Posterior cingulate gyrus (tissue), 11 donors: ENCODE measurements around the gene SNX2.
"Not testable (repeated sequence)": the region's sequence is repeated elsewhere in the genome, so short reads cannot be mapped to it uniquely, and the experiment has no call there.

ENCODE experiments used
- DNase-seq, 10 donors: peaks; one replicate each; pipeline versions ENCODE4 v3.0.0 to v3.0.0-alpha.2; 2020 to 2021; ENCODE audit warnings: mixed read lengths in 3 of 10
- intact Hi-C: fragments of 100-400 bp; cut with DNase I; formaldehyde crosslinking; loops from one replicate; pipeline ENCODE4 v1.15.1; 2023

The SNX2 gene

DNA sequence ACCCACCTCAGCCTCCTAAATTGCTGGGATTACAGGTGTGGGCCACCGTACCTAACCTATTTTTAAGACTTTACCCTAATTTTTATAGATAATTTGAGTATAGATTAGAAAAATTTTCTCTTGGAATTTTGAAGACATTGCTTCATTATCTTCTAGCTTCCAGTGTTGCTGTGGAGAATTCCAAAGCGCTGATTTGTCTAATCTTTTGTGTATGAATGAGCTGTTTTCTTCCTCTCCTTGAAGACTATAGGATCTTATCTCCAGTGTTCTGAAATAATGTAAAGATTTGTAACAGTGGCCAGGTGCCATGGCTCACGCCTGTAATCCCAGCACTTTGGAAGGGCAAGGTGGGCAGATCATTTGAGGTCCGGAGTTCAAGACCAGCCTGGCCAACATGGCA is 64.9 kb downstream of the SNX2 start:
- intact Hi-C loops: no loop called here
- DNase-seq: no peak

DNA sequence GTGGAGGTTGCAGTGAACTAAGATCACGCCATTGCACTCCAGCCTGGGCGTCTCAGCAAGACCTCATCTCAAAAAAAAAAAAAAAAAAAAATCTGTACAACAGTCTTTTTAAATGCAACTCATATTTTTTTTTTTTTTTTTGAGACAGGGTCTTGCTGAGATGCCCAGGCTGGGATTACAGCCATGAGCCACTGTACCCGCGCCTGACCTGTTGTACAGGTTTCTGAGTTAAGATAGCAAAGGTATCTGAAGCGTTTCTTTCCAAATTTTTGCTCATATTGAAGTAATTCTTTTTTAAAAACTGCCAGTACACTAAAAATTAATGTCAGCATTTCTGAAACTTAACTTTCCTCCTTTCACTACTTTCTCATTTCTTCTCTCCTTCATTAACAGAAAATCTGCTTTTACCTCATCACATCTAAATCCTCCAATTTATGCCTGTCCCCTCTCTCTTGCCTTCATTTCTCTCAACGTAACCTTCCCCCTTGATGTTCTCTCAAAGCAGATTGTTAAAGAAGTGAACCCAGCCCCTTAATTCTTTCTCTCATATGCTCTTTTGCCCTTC is 67.2 kb downstream of the SNX2 start:
- intact Hi-C loops: no loop called here
- no peak for DNase-seq

GRCh38 chr5:122844136-122844909 is 69.4 kb downstream of the SNX2 start:
- no peak for DNase-seq
- intact Hi-C loops: loop anchor here (2.0 kb wide), 1 partner anchor 70 kb away; the partner anchor contains the start of gene SNX2

GRCh38 chr5:122844910-122845228 is 70.0 kb downstream of the SNX2 start:
- no peak for DNase-seq
- intact Hi-C loops: loop anchor here (2.0 kb wide), 1 partner anchor 70 kb away; the partner anchor contains the start of gene SNX2

GRCh38 chr5:122845229-122846050 is 70.6 kb downstream of the SNX2 start, which contains the start of gene SNX24:
SNX24 (plus strand) TSS chr5:122845613; CDS start chr5:122845634, 21 bp downstream.
- intact Hi-C loops: loop anchor here (2.0 kb wide), 1 partner anchor 71 kb away; the partner anchor contains the start of gene SNX2
- peak; percentile 60 to 96 (median 73) for DNase-seq

GRCh38 chr5:122846051-122846550 is 71.2 kb downstream of the SNX2 start:
- DNase-seq: no peak
- intact Hi-C loops: no loop called here

DNA sequence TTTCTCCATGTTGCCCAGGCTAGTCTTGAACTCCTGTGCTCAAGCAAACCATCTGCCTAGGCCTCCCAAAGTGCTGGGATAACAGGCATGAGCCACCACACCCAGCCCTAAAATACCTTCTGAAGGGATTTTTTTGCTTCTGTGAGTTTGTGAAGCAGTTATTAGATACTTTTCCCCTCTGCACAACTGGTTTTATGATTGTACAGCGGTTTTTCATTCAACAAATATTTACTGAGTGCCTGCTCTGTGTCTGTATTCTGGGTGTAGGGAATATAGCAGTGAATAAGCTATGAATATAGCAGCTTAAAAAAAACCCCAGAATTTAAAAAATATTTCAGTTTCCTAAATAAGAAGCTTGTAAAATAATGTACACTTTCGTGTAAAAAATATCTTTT is 72.8 kb downstream of the SNX2 start:
- no peak for DNase-seq
- intact Hi-C loops: no loop called here

- intact Hi-C loops: no loop called here
- DNase-seq: no peak
These were observed 74.9 kb downstream of the SNX2 start for GRCh38 chr5:122849771-122850170.

- intact Hi-C loops, DNase-seq: not testable (repeated sequence)
These were observed 82.7 kb downstream of the SNX2 start for GRCh38 chr5:122857538-122857937.

GRCh38 chr5:122858451-122858850 is 83.6 kb downstream of the SNX2 start:
- DNase-seq: no peak
- intact Hi-C loops: no loop called here

DNA sequence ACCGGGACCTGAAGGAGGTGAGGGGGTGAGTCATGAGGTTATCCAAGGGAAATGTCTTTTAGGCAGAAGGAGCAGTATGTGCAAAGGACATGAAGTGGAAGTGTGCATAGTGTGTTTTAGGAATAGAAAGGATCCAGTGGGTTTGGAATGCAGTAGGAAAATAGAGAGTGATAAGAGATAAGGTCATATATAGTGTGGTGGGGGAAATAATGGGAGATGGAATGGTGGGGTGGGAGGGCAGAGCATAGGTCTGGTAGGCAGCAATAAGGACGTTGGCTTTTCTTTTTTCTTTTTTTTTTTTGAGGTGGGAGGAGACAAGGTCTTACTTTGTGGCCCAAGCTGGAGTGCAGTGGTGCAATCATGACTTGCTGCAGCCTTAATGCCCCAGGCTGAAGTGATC is 88.4 kb downstream of the SNX2 start:
- intact Hi-C loops: no loop called here
- DNase-seq: no peak

DNA sequence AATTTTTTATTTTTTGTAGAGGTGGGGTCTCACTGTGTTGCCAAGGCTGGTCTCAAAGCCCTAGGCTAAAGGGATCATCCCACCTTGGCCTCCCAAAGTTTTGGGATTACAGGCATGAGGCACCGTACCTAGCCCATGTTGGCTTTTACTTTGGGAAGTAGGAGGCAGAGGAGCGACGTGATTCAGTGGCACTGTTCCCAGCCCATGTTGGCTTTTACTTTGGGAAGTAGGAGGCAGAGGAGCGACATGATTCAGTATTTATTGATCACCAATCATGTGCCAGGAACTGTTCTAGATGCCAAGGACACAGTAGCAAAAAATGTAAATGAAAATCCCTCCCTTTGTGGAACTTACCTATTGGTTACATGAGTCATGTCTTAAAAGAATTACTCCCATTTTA is 88.8 kb downstream of the SNX2 start:
- intact Hi-C loops: no loop called here
- DNase-seq: no peak

- intact Hi-C loops: no loop called here
These were observed 89.5 kb downstream of the SNX2 start for GRCh38 chr5:122864400-122864799.

DNA sequence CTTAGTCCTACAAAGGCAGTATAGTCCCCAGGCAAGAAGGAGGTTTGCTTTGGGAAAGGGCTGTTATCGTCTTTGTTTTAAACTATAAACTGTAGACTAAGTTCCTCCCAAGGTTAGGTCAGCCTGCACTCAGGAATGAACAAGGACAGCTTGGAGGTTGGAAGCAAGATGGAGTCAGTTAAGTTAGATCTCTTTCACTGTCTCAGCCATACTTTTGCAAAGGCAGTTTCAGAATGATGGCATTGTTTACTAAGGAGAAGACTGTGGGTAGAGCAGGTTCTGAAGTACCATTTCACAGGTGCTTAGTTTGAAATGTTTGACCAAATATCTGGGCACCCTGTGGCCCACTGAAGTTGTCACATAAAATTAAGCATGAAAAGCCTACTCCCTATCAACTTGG is 90.0 kb downstream of the SNX2 start:
- intact Hi-C loops: no loop called here

More at GRCh38 chr5:122864400-122864799, 89.5 kb downstream of the SNX2 start:
- no peak for DNase-seq

DNA sequence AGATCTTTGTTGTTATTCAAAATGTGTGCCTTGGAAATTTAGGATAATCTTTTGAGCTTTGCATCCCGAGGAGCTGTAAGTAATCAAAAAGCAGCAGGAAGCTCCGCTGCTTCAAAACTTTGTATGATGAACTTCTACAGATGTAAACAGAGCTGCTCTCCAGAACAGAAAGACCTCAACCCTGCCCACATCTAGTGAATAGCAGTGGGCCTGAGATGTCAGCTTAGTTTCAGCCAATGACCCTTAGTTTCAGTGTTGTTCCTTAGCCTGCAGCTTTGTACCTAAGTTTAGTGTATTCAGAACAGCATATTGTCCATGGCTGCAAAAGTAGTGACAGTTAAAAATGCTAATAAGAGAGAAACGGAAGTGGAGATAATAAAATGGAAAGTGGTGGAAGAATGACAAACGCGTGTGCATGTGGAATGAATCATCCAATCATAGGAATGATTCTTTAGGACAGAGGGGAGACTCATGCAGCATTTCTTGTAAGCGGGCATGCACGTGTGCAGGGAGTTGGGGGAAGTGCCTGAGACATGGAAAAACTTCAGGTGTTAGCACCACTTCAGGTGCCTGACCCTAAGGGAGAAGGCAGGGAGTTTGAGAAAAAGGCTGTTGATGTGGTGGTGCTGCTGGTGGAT is 95.5 kb downstream of the SNX2 start:
- intact Hi-C loops: no loop called here
- no peak for DNase-seq

More for the DNA sequence above, 90.0 kb downstream of the SNX2 start:
- DNase-seq: no peak

GRCh38 chr5:122871661-122872060 is 96.8 kb downstream of the SNX2 start:
- DNase-seq: no peak
- intact Hi-C loops: no loop called here

DNA sequence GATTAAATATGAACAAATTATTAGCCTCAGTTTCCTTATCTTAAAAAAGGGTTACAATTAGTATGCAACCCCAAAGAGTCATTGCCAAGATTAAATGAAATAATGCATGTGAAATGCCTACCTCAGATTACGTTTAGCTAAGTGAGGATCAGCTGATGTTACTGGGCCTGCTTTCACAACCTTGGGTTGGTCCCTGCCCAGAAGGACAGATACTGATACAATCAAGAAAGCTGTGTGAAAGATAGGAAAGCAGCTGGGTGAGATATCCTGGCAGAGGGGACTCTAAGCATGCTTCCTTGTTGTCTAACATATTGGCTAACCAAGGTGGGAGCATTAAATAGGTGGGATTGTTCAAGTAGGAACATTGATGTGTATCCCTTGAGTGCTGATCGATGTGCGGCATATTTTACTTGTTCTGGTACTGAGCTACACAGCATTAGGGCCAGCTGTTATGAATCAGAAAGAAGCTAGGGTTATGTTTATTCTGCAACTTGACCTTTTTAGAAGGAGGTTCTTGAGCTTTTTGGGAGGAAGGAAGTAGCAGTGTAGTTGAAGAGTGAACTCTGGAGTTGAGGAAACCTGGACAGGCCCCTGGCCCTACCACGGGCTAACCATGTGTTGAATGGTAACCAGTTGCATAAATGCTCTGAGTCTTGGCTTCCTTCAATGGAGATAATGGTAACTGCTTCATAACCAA is 99.4 kb downstream of the SNX2 start:
- no peak for DNase-seq
- intact Hi-C loops: no loop called here

GRCh38 chr5:122877518-122877917 is 102.6 kb downstream of the SNX2 start:
- intact Hi-C loops: no loop called here
- DNase-seq: no peak

- DNase-seq: no peak
- intact Hi-C loops: no loop called here
These were observed 104.2 kb downstream of the SNX2 start for GRCh38 chr5:122879076-122879475.
